ENCODE data around the gene HDGFL1. TPM values are rescaled to one million over a fixed set of nuclear protein-coding genes. Genes with fewer than 3 reads are reported as not detected.

The HDGFL1 gene
- total and polyA plus RNA-seq, 2 of the 8 experiments (the other 6 are each of a cell fraction or from before 2014, with no cell fraction given) = not detected

GRCh38 chr6:22590423-22590822, 21.1 kb downstream of the HDGFL1 start:
- Histone ChIP-seq H3K23ac (ENCODE audit: insufficient read length) (no peak overlapping the region), H4K91ac (replicated peaks; ENCODE audit: insufficient read length, low read length) (no peak overlapping the region), H4K5ac (ENCODE audit: insufficient read length, low read depth, low read length) (no peak overlapping the region), H4K20me1 (replicated peaks in 1 of 2; ENCODE audit: control insufficient read depth in 1 of 2, insufficient read depth in 2 of 2, low read length in 2 of 2) (no peaks in the 10 kb centered on the region), H2BK5ac (ENCODE audit: low read depth, low read length) (no peak overlapping the region), H3K23me2 (ENCODE audit: low read depth, low read length) (no peaks in the 10 kb centered on the region), H3K9me3 (ENCODE audit: insufficient read depth in 2 of 2, low read depth in 1 of 2, low read length in 1 of 2) (no peaks in the 10 kb centered on the region), H3K79me1 (ENCODE audit: low read depth, low read length) (no peaks in the 10 kb centered on the region), H2BK12ac (ENCODE audit: low read depth, low read length) (no peak overlapping the region), H3K4me2 (ENCODE audit: insufficient read depth in 1 of 2, low read depth in 2 of 2, low read length in 2 of 2) (no peak overlapping the region), H3K79me2 (ENCODE audit: control insufficient read depth in 1 of 2, insufficient read depth in 2 of 2, low read length in 2 of 2) (no peaks in the 10 kb centered on the region), H4K8ac (ENCODE audit: extremely low read depth, insufficient read depth, low read length) (no peak overlapping the region), H3K4ac (replicated peaks; ENCODE audit: insufficient read length, low read depth, low read length) (no peak overlapping the region), H2BK120ac (replicated peaks; ENCODE audit: low read depth, low read length) (no peak overlapping the region), H3K56ac (replicated peaks; ENCODE audit: insufficient read length, low read depth, low read length) (no peak overlapping the region), H3K4me1 (replicated peaks in 1 of 4; ENCODE audit: control insufficient read depth in 3 of 4, insufficient read depth in 4 of 4, low read length in 3 of 4) (no peaks in the 10 kb centered on the region), H3K4me3 (ENCODE audit: extremely low read depth in 1 of 4, insufficient read depth in 2 of 4, low read depth in 3 of 4, low read length in 4 of 4) (no peak overlapping the region), H3K9ac (replicated peaks in 1 of 4; ENCODE audit: extremely low read depth in 1 of 4, low read depth in 3 of 4, low read length in 3 of 4) (no peak overlapping the region), H3K27ac (ENCODE audit: low read depth, low read length) (no peak overlapping the region), H3K18ac (ENCODE audit: extremely low read depth, low read length) (no peak overlapping the region), H2BK20ac (ENCODE audit: low read length) (no peak overlapping the region), H3K14ac (ENCODE audit: insufficient read length) (no peak overlapping the region), H3K36me3 (ENCODE audit: control insufficient read depth in 2 of 4, insufficient read depth in 4 of 4, low read length in 3 of 4) (no peaks in the 10 kb centered on the region), H2BK15ac (ENCODE audit: low read length) (no peak overlapping the region), H3K27me3 (replicated peaks in 1 of 4; ENCODE audit: control insufficient read depth in 3 of 4, extremely low read depth in 1 of 4, insufficient read depth in 3 of 4, low read length in 3 of 4) (no peaks in the 10 kb centered on the region), H2AFZ (ENCODE audit: low read length) (no peak overlapping the region), H2AK5ac (ENCODE audit: low read depth, low read length) (no peak overlapping the region)
- no peak for TF ChIP-seq HDAC6 (IDR thresholded peaks at IDR 0.05; ENCODE audit: low read depth, low read length)
- TF ChIP-seq POLR2A (IDR thresholded peaks at IDR 0.05; ENCODE audit: control extremely low read depth in 1 of 2, low read depth in 2 of 2, low read length in 2 of 2) = no peak
- TF ChIP-seq RFX5 (IDR thresholded peaks at IDR 0.05; ENCODE audit: borderline replicate concordance, low read depth, low read length) = no peak
- no peak for TF ChIP-seq ZNF274 (IDR thresholded peaks at IDR 0.05; ENCODE audit: borderline replicate concordance, extremely low read depth, low read length)
- no peak for TF ChIP-seq SUZ12 (IDR thresholded peaks at IDR 0.05; ENCODE audit: low read length)
- no peak for TF ChIP-seq SIN3A (conservative IDR thresholded peaks at IDR 0.05 in 1 of 2, IDR thresholded peaks at IDR 0.05 in 1 of 2; ENCODE audit: low read depth in 1 of 2, low read length in 2 of 2)
- no peak for TF ChIP-seq TBP (IDR thresholded peaks at IDR 0.05; ENCODE audit: low read depth, low read length)
- no peak for TF ChIP-seq PHF8 (conservative IDR thresholded peaks at IDR 0.05; ENCODE audit: low read depth, low read length)
- TF ChIP-seq BCL11A (IDR thresholded peaks at IDR 0.05; ENCODE audit: low read depth in 2 of 2, low read length in 2 of 2) = no peak
- no peak for TF ChIP-seq JUND (IDR thresholded peaks at IDR 0.05; ENCODE audit: low read length)
- TF ChIP-seq NRF1 (IDR thresholded peaks at IDR 0.05; ENCODE audit: low read depth, low read length) = no peak
- TF ChIP-seq ATF3 (IDR thresholded peaks at IDR 0.05; ENCODE audit: insufficient read depth, low read depth, low read length) = no peak
- FAIRE-seq (no peak), DNase-seq (ENCODE audit: low read depth in 1 of 2, low spot score in 2 of 2) (no peak)
- POLR2A ChIA-PET (ENCODE audit: partially characterized antibody) = no interaction called here
- CTCF ChIA-PET (ENCODE audit: partially characterized antibody) = no interaction called here
- WGBS, 2 experiments (ENCODE audit: extremely low coverage in 1 of 2, insufficient coverage in 1 of 2, insufficient read length in 1 of 2, insufficient replicate concordance in 2 of 2, low coverage in 1 of 2, low lambda C conversion rate in 2 of 2, missing lambda C conversion rate in 1 of 2) = 95% methylated on average over 4 of the region's 4 CpGs; no CpG with 5 or more reads in 1 of the 2 experiments

All from H1 (cell line).